Effector CD8-positive, alpha-beta T cell (primary cell): Measurements from ENCODE around the gene SGCE.

Experiments
- DNase-seq: peaks from one replicate; lab custom pipeline; 2025; lab: John Stamatoyannopoulos, UW

Gene SGCE

DNA sequence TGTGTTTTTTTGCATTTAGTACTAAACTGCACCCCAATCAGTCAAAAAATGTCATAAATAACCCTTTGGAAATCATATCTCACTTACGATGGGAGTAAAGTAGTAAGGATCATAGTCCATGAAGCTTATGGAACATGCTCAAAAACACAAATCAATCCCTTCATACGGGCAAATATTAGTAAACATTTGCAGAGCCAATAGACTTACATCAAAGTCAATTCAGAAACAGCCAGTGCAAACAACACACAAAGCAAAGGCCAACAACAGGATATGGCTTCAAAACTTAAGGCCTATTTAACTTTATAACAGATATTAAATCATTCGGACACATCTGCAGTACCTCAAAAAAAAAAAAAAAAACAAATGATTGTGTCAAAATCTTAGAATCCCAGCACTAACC lies 32.1 kb downstream of the SGCE start:
- DNase-seq: no peak

- DNase-seq: no peak
Observed at GRCh38 chr7:94621120-94621519, 34.8 kb downstream of the SGCE start.

DNA sequence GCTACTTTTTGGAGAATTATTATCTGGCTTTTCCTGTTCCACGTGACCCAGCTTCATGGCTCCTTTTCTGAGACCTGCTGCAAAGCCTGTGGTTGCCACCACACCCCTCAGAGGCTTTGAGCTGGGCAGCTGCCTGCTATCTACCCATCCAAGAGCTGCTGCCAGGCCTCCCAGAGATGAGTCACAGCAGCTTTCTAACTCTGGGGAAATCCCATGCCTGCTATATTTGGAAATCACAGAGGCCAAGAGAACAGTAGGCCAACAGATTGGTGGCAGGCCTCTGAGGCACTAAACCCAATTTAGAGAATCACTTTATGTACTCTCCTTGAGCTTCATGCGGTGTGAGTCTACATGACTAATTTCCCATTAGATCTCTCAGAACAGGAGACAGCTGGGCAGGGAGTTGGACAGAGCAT lies 35.2 kb downstream of the SGCE start:
- no peak for DNase-seq

GRCh38 chr7:94618126-94618525 lies 37.8 kb downstream of the SGCE start:
- DNase-seq: no peak

DNA sequence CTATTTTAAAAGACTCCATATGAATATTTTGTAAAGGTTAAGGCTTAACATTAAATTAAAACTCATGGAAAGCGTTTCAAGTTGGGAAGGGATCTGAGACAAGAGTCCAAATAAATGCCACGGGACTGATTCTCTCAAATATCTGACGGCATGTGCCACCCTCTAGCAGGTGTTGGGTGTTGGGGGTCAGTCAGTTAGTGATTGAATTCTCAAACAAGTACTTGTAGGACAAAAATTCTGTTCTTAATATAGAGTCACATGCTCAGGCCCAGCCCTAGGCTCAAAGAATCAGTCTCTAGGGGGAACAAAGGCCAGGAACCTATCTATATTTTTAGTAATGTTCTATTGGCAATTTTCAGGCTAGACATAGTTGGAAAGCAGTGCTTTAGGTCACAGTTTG lies 39.1 kb downstream of the SGCE start:
- no peak for DNase-seq

- no peak for DNase-seq
Observed at GRCh38 chr7:94615666-94616065, 40.3 kb downstream of the SGCE start.

DNA sequence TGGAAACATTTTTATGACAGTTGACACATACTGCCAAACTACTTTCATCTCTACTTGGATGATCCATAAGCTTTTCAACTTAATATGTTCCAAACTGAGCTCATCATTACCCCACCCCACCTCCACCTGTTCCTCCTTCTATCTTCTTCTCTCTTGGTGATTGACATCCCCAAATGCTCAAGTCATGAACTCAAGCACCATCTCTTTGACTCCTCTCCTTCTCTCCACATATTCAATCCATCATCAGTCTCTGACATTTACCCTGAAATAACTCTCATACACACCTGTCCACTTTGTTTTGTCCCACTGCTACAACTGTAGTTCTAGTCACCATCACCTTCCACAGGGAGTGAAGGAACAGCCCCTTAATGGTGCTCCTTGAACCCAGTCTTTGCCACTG lies 43.3 kb downstream of the SGCE start:
- no peak for DNase-seq

GRCh38 chr7:94612253-94612652 lies 43.7 kb downstream of the SGCE start:
- no peak for DNase-seq

DNA sequence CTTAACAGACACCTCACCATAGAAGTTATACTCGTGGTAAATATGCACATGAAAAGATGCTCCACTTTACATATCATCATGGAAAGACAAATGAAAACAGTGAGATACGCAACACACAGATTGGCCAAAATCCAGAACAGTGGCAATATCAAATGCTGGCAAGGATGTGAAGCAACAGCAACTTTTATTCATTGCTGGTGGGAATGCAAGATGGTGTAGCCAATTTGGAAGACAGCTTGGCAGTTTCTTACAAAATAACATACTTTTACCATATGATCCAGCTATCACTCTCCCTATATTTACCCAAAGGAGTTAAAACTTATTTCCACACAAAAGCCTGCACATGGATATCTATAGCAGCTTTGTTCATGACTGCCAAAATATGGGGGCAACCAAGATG lies 46.4 kb downstream of the SGCE start:
- DNase-seq: no peak

- no peak for DNase-seq
Observed at GRCh38 chr7:94605031-94605430, 50.9 kb downstream of the SGCE start.

GRCh38 chr7:94602181-94602580 lies 53.8 kb downstream of the SGCE start:
- DNase-seq: no peak

GRCh38 chr7:94600267-94600666 lies 55.7 kb downstream of the SGCE start:
- DNase-seq: no peak

GRCh38 chr7:94595717-94596116 lies 60.2 kb downstream of the SGCE start:
- no peak for DNase-seq

GRCh38 chr7:94594882-94595281 lies 61.1 kb downstream of the SGCE start:
- no peak for DNase-seq

GRCh38 chr7:94591176-94591575 lies 64.8 kb downstream of the SGCE start:
- DNase-seq: no peak

GRCh38 chr7:94590526-94591162 lies 65.3 kb downstream of the SGCE start:
- no peak for DNase-seq

DNA sequence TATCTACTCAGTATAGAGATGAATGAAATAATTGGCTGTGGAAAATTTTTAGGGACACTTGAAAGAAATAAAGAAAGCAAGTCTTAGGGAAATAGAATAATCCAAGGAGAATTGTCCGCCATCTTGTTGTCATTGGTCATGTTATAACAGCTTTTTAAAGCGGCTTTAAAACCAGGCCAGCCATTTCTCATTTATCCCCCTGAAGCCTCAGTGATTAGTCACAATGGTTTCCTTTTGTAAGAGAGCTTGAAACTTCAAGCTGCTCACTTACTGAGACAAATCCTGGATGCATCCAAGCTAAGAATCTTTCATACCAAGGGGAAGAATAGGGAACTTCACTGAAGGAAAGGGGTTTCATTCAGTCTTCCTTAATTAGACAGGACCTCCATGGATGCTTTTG lies 67.9 kb downstream of the SGCE start:
- no peak for DNase-seq

DNA sequence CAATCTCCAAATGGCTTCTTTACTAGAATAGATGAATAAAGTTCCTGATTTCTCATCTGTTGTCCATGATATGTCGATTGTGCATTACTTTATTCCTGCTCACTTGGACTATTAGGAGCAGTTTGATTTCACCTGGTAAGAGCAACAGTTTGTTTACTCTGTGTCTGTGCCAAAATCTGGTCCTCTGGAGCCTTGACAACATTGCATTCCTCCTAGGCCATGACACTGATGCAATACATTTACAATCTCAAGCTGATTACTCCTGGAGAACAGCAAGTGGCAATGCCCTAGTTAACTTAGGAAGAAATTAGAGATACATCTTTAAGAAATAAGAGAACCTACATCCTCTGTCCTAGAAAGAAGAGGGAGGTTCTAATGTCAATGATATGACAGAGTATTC lies 71.8 kb downstream of the SGCE start:
- no peak for DNase-seq

GRCh38 chr7:94580601-94581000 lies 75.3 kb downstream of the SGCE start:
- DNase-seq: no peak

DNA sequence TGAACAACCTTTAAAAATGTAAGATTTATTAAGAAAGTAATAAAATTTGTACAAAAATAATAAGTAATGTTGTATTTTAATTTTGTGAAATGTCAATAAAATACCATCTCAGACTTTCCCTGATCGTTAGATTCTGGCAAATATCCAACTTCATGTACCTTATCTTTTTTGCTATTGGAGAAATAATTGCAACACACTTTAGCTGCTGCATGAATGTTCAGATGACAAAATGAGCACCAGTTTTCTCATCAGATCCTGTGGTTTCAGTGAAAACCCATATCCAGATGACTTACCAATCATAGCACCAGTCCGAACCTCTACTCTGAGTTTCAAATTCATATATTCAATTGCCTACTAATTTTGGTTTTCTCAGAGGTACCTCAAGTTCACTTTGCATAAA lies 76.5 kb downstream of the SGCE start:
- no peak for DNase-seq

DNA sequence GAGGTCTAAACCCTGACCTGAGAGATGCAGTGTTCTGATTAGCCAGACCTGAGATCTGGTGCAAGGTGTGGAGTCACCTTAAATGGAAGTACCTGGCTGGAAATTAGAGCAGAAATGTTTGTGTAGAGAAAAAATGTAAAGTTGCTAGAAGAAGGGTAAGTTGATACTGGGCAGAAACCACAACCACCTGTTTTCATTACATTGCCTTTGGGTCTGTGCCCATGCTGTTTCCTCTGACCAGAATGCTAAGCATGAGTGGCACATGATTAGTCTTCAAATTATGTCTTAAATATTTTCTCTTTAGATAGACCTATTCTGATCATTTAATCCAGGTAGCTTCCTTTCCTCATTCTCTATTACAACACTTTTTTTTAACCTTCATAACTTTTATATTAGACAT lies 77.3 kb downstream of the SGCE start:
- DNase-seq: no peak

GRCh38 chr7:94577357-94577756 lies 78.6 kb downstream of the SGCE start:
- DNase-seq: no peak

DNA sequence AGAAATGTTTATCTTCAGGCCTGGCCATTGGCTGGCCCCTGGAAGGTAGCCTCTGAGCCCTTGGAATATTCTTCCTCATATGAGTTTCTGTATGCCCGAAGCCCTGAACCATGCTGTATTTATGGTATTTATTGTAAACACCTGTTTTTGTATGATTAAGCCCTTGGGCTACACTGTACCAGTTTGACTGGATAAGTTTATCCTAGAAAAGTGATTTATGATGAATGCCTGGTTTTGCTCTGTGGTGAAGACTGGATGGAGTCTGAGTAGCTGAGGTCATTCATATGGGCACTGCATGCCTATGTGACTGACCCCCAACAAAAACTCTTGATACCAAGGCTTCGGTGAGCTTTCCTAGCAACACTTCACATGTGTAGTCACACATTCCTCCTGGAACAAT lies 79.6 kb downstream of the SGCE start:
- DNase-seq: no peak

DNA sequence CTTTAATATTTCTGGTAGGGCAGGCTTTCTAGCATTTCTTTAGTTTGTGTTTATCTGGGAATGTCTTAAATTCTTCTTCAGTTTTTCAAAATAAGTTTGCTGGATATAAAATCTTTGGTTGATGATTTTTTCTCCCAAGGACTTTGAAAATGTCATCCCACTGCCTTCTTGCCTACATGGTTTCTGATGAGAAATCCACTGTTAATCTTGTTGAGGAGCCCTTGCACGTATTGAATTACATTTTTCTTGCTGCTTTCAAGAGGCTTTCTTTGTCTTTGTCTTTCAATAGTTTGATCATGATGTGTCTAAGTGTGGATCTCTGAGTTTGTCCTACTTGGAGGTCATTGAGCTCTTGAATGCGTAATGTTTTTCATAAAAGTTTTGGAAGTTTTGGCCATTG lies 80.3 kb downstream of the SGCE start:
- DNase-seq: no peak

- DNase-seq: no peak
Observed at GRCh38 chr7:94571816-94572215, 84.1 kb downstream of the SGCE start.
